NCI-H1930 (cell line): Measurements from ENCODE around the gene SLU7.

Experiments
- DNase-seq, 2 experiments: peaks; one replicate each; lab custom pipeline; 2025; lab: John Stamatoyannopoulos, UW

SLU7 gene

GRCh38 chr5:160418561-160419457 lies at the start of gene SLU7:
TSS of gene SLU7 (minus strand) at chr5:160419081. CDS start at chr5:160415294, 3,787 bp downstream.
- peak; percentile 73 to 83 for DNase-seq

GRCh38 chr5:160468363-160468975 lies 49.6 kb upstream of the SLU7 start:
- no peak for DNase-seq

GRCh38 chr5:160467555-160468362 lies 48.9 kb upstream of the SLU7 start:
- no peak for DNase-seq

GRCh38 chr5:160466889-160467554 lies 48.1 kb upstream of the SLU7 start:
- DNase-seq: no peak

GRCh38 chr5:160466116-160466515 lies 47.2 kb upstream of the SLU7 start:
- no peak for DNase-seq

- DNase-seq: no peak
These were observed 45.6 kb upstream of the SLU7 start for GRCh38 chr5:160464466-160464797.

- DNase-seq: no peak
These were observed 45.0 kb upstream of the SLU7 start for GRCh38 chr5:160463740-160464465.

GRCh38 chr5:160463227-160463626 lies 44.3 kb upstream of the SLU7 start:
- DNase-seq: no peak

GRCh38 chr5:160462167-160462566 lies 43.3 kb upstream of the SLU7 start:
- no peak for DNase-seq

- no peak for DNase-seq
These were observed 42.5 kb upstream of the SLU7 start for GRCh38 chr5:160461378-160461777.

GRCh38 chr5:160460377-160461049 lies 41.6 kb upstream of the SLU7 start:
- DNase-seq: no peak

GRCh38 chr5:160458806-160459800 lies 40.2 kb upstream of the SLU7 start:
- no peak for DNase-seq

- no peak for DNase-seq
These were observed 38.4 kb upstream of the SLU7 start for GRCh38 chr5:160457252-160457651.

GRCh38 chr5:160456480-160457177 lies 37.7 kb upstream of the SLU7 start:
- DNase-seq: no peak

GRCh38 chr5:160455600-160455999 lies 36.7 kb upstream of the SLU7 start:
- DNase-seq: no peak

- DNase-seq: no peak
These were observed 34.9 kb upstream of the SLU7 start for GRCh38 chr5:160453751-160454150.

- no peak for DNase-seq
These were observed 33.9 kb upstream of the SLU7 start for GRCh38 chr5:160452795-160453194.

GRCh38 chr5:160452036-160452435 lies 33.2 kb upstream of the SLU7 start:
- no peak for DNase-seq

- no peak for DNase-seq
These were observed 32.4 kb upstream of the SLU7 start for GRCh38 chr5:160451281-160451680.
